Stimulated activated CD8-positive, alpha-beta memory T cell treated with anti-CD3 and anti-CD28 coated beads, Interleukin-4, amount 100 ng/mL, for 1 hour (primary cell): Measurements from ENCODE around the gene FMNL1.
"Not testable (repeated sequence)": the region's sequence is repeated elsewhere in the genome, so short reads cannot be mapped to it uniquely, and the experiment has no call there.

Experiments used
- DNase-seq, 2 donors: peaks; one replicate each; pipeline ENCODE4 v3.0.0-alpha.2; 2020; ENCODE audit warnings: low read depth in 2 of 2, low spot score in 1 of 2

Gene FMNL1

DNA sequence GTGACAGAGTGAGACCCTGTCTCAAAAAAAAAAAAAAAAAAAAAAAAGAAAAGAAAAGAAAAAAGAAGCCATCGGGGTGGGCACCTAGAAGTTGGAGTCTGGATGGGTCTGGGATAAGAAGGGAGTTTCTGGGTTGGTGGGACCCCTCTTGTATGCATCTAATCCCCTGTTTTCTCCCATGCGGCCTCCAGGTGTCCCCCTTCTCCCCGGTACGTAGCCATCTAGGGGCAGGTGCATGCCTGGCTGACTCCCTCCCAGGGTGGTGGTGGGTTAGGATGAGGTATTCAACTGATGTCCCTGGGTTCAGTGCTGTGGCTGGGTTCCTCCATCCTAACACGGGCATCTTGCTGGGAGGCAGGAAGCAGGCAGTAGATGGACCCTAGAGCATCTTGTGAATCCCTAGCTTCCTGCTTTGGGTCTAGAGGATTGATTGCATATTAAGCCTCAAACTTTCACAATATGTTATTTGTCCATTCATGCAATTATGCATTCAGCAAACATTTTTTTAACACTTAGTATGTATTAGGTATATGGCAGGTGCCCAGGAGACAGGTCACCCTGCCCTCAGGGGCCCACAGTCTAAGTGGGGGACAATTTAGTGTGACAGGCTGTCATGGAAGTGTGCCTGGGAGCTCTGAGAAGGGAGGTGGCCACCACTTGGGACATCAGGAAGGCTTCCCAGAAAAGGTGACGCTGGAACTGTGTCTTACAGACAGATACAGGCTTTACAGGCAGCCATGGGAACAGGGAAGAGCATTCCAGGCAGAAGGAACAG is 13.1 kb downstream of the FMNL1 start:
- no peak for DNase-seq

DNA sequence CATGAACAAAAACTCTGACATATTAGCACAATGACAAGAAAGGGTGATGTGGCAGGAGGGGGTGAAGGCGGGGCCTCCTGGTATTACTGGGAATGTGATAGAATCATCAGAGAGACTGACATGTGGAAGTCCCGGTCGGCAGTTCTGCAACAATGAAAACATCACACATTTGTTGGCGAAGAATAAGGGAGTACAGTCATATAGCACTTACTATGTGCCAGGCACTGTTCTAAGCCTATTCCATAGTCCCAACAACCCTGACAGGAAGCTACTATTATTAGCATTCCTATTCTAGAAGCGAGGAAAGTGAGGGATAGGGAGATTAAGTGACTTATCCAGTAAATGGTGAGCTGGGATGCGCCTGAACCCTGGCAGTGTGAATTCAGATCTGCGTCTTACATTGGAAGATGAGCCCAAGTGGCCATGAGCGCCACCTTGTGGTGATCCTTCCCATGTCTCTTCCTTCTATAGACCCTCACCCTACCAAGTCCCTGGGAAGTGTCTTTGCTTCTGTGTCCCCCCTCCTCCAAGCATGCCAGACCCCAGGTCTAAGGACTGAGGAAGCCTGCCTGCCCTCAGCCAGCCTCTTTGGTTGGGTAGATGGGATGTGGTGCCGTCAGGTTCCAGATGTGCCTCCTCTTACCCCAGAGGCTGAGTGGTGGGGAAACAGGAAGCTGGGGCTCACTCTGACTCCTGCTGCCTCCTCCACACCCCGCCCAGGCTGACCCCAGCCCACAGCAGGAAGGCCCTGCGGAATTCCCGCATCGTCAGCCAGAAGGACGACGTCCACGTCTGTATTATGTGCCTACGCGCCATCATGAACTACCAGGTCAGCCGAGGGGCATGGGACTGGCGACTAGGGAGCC is 14.0 kb downstream of the FMNL1 start:
- DNase-seq, result peak in 1 of 2 donors; percentile 74

DNA sequence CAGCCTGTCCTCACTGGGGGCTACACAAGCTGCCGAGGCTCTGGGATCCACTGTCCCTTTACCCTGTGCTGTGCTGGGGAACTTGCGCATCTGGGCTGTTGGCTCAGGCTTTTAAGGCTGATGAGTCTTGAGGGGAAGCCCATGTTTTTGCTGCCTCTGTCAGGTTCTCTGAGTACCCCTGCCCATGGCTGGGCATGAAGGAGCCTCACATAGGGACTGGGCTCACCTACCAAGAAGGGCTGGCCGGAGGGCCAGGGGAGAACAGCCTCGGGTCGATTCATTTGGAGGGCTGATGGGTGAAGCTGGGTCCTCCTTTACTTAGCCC is 14.6 kb downstream of the FMNL1 start:
- DNase-seq, result no peak

DNA sequence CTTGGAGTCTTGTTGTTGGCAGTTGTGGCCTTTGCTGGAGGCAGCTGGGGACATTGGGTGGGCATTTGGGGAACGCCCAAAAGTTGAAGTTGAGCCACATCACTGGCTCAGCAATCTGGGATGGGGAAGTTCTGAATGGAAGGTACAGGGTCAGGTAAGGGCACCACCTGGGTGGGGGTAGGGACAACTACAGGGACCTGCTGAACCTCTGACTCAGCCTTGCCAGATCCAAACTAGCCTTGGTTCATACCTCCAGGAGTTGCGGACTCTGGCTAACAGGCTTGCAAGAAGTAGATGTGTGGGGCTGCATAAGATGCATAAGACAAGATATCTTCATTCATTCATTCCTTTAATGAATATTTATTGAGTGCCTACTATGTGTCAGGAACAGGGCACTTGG is 16.0 kb downstream of the FMNL1 start:
- no peak for DNase-seq

DNA sequence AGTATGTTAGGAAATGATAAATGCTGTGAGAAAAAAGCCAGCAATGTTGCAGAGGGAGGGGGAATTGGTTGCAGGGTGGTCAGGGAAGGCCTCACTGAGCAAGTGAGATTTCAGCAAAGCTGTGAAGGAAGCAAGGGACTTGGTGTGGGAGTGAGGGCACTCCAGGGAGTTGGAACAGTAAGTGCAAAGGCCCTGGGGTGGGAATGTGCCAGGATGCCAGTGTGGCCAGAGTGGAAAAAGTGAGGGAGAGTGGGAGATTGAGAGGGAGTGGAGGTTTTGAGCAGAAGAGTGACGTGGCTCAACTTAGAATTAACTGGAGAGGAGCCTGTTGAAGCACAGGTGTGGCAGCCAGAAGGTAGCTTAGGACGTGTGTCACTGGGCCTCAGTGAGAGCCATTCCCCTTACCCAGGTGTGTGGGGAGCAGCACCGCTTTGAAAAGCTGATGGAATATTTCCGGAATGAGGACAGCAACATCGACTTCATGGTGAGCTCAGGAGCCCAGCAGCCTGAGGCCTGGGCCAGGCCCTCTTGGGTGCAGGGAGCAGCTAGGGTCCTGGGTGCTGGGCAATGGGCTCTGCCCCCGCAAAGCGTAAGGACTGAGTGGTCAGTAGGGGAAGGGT is 16.6 kb downstream of the FMNL1 start:
- no peak for DNase-seq

DNA sequence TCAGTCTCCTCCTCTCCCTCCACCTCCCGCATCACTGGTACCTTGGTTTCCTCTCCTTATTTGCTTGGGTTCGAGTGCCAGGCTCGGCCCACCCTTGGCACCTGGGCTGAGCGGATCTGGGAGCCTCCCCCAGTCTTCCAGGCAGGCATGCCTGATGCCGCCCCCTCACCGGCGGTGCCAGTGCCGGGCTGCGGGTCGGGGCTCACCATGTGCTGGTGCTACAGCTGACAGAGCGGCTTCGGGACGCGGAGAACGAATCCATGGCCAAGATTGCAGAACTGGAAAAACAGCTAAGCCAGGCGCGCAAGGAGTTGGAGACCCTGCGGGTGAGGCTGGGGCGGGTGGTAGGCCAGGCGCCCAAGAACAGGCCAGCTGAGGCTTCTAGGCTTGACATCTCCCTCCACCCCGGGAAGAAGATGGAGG is 19.2 kb downstream of the FMNL1 start:
- DNase-seq, result no peak

DNA sequence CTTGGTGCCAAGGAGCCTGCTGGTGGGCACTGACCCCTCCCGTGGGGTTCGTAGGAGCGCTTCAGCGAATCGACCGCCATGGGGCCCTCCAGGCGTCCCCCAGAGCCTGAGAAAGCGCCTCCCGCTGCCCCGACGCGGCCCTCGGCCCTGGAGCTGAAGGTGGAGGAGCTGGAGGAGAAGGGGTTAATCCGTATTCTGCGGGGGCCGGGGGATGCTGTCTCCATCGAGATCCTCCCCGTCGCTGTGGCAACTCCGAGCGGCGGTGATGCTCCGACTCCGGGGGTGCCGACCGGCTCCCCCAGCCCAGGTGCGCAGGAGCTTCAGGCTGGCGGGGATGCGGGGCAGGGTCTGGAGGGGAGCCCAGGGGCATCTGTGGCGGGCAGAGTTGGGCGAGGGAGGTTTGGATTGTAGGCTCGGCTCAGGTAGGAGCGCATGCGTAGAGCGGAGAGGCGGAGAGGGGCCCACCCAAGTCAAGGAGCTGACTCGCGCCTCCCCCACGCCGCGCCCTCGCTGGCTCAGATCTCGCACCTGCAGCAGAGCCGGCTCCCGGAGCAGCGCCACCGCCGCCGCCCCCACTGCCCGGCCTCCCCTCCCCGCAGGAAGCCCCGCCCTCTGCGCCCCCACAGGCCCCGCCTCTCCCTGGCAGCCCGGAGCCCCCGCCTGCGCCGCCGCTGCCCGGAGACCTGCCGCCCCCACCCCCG is 19.8 kb downstream of the FMNL1 start:
- DNase-seq, result no peak

DNA sequence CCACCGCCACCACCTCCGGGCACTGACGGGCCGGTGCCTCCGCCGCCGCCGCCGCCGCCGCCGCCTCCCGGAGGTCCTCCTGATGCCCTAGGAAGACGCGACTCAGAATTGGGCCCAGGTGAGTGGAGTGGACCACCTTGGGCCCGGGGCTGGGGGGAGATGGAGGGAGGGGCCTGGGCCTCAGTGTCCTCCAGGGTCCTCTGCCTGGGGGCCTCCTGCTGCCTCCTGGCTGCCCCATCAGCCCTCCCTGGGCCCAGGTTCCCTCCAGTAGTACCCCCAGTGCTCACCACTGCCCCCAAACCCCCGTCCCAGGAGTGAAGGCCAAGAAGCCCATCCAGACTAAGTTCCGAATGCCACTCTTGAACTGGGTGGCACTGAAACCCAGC is 20.3 kb downstream of the FMNL1 start:
- no peak for DNase-seq

DNA sequence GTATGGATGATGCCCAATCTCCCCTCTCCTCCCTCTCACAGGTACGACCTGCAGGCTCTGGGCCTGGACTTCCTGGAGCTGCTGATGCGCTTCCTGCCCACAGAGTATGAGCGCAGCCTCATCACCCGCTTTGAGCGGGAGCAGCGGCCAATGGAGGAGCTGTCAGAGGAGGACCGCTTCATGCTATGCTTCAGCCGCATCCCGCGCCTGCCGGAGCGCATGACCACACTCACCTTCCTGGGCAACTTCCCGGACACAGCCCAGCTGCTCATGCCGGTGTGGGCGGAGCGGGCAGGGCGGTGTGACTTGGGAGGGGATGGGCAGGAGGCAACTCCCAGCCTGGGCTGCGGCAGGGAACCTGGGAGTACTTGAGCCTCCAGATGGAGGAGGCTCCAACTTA is 22.1 kb downstream of the FMNL1 start:
- DNase-seq, result no peak

DNA sequence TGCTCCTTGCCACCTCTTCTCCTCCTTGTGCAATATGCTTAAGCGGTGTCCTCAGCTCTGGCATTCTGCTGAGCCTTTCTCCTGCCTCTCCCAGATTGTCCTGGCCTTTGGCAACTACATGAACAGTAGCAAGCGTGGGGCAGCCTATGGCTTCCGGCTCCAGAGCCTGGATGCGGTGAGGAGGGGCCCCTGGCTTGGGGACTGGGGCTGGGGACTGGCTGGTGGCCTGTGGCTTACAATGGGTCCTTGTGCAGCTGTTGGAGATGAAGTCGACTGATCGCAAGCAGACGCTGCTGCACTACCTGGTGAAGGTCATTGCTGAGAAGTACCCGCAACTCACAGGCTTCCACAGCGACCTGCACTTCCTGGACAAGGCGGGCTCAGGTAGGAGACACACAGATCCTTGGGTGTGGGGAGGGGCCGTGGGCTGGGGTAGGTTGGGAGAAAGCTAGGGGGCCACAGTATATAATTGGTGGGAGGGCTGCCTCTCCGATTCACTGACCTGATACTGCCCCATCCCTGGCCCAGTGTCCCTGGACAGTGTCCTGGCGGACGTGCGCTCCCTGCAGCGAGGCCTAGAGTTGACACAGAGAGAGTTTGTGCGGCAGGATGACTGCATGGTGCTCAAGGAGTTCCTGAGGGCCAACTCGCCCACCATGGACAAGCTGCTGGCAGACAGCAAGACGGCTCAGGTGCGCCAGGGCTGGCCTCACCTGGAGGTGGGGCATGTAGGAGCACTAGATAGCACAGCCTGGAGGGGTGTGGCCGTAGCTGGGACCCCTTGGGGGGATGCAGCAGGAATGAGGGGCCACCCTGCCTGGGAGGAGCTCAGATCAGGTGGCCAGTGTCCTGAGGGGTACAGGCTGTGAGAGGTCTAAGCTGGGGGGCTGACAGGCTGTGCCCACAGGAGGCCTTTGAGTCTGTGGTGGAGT is 23.3 kb downstream of the FMNL1 start:
- DNase-seq, result no peak

DNA sequence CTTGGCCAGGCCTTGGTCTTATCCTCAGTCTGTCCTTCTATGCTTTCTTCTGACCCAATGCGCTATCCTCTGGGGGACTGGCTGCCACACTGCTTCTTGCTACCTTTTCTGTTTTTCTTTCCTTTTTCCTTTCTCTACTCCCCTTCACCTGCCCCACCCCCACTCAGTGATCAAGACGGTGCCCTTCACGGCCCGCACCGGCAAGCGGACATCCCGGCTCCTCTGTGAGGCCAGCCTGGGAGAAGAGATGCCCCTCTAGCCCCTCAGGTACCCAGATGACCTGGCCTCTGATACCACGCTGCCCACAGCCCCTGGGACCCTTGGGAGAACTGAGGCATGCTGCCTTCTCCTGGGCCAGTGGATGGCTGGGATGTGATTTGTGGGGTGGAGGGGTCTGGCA is 24.7 kb downstream of the FMNL1 start:
- no peak for DNase-seq

DNA sequence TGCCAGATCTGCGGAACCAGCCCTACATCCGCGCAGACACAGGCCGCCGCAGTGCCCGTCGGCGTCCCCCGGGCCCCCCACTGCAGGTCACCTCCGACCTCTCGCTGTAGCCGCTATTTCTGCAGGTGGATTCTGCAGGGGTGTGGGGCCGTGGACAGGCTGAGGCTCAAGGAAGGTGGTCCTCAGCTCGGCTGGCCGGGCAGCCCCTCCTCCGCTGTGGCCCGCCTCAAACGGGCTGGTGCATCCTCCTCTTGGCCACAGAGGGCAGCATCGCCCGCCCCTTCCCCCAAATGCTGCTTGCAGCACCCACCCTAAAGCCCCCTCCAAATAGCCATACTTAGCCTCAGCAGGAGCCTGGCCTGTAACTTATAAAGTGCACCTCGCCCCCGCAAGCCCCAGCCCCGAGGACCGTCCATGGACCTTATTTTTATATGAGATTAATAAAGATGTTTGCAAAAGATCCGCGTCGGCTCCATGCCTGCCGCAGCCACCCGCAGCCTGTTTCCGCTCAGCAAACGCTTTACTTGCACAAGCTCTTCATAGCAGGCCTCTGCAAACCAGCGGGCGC is 25.3 kb downstream of the FMNL1 start:
- DNase-seq, result no peak

DNA sequence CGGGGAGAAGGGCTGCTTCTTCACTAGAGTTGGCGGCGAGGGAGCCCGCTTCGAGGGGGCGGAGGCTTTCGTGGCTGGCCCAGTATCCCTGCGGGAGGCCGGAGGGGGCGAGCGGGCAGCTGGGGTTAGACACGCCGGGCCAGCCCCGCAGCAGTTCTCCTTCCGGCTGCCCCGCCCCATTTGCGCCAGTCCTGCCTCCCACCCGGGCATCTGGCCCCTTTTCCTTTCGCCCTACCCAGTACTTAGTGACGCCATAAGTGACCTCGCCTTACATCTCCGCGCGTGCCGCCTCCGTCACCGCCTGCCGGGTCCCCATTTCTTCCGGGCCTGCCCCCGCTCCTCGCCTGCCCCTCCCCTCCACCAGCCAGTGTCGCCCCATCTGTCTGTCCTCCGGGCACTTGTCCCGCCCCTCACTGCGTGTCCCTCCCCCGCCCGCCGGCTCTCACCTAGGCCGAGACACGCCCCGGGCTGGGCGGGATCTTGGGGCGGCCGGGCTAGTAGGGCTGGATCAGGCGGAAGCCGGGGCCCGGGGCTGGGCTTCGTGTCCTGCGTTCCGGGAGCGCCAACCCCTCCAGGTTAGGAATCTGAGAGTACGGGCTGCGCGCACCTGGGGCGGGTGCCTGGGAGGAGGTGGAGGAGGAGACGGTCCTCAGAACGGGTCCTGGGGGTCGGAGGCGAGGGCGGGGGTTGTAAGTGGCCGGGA is 25.9 kb downstream of the FMNL1 start:
- peak; percentile 88 to 91 for DNase-seq

DNA sequence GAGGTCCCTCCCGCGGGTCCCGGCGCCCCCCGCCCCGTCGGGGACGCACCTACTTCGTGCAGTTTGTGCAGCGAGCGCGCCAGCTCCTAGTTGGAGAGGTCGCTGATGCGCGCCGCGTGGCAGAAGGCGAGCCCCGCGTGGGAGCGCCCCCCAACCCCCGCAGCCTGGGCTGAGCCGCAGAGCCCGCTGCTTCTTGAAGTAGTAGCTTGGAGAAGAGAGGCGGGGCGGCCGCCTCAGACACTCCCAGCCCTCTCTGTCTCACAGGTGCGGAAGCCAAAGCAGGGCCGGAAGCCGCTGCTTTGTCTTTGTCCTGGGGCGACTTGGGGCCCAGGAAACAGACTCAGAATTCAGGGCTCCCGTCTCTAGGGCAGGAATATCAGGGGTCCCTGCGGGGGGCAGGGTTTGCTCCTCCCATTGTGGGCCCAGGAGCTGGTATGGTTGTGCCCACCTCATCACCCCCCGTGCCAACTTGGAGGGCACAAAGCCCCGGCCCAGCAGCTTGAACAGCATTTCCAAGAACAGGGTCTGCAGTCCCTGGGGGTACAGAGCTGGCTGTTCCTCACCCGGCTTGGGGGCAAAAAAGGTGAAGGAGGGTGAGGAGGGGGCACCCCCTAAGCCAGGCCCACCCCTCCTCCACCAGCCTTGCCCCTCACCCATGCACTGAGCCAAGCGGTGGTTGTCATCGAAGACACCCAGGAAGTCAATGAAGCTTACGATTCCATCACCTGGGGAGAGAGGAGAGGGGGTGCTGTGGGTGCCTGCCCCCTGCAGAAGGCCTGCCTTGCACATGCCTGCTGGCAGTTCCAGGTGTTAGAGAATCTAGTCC is 26.7 kb downstream of the FMNL1 start:
- DNase-seq, result peak in 1 of 2 donors; percentile 72

DNA sequence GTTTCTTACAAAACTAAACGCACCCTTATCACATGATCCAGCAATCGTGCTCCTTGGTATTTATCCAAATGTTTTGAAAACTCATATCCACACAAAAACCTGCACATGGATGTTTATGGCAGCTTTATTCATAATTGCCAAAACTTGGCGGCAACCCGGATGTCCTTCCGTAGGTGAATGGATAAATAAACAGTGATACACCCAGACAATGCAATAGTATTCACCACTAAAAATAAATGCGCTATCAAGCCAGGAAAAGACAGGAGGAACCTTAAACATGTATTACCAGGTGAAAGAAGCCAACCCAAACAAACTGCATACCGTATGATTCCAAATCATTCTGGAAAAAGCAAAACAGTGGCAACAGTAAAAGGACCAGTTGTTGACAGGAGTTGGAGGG is 30.2 kb downstream of the FMNL1 start:
- DNase-seq, result no peak

DNA sequence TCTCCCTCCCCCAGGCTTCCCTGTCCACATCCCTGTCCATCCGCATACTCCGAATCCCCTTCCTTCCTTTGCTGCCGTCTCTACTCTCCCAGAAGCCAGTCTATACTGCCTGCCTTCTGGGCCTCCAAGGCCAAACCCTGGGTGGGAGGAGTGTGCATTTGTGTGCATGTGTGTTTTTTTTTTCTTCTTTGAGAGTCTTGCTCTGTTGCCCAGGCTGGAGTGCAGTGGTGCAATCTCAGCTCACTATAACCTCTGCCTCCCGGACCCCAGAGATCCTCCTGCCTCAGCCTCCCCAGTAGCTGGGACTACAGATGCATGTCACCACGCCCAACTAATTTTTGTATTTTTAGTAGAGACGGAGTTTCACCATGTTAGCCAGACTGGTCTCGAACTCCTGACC is 31.6 kb downstream of the FMNL1 start:
- not testable (repeated sequence) for DNase-seq

DNA sequence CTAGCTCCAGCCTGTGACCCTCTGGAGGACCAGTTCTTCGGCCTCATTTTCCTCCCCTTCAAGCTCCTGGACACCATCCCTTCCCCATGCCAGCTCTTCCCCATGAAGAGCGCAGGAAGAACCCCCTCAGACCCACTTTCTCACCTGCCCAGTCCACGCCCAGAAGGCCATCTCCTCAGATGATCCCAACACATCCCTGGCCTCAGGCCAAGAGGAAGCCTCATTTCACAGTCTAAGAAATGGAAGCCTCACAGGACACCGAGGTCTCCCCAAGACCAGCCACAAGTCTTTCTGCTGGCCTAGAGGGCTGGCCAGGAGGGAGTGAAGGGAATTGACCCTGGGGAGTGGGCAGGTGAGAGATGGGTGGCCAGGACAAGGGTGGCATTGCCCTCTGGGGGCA is 32.2 kb downstream of the FMNL1 start:
- no peak for DNase-seq

DNA sequence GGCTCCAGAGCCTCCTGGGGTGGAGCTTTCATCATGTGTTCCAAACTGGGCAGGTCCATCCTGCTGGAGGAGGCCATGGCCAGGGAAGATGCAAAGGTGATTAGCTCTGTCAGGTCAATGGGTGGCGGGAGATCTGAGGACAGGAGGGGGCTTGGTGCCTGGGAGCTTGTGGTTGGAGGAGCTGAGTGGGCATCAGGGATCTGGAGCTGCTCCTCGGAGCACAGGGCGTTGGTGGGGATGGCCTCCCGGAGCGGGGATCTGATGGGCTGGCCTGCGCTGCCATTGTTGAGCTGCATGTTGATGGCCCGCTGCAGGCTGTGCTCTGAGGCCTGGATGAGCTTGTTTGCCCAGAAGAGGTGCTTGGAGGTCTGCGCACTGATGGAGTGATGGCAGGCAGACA is 33.7 kb downstream of the FMNL1 start:
- no peak for DNase-seq
